RPMI7951 (cell line): ENCODE data around the gene SPDYE2B. TPM values are rescaled to one million over a fixed set of nuclear protein-coding genes. Genes with fewer than 3 reads are reported as not detected.
"Not testable (repeated sequence)": the region's sequence is repeated elsewhere in the genome, so short reads cannot be mapped to it uniquely, and the experiment has no call there.

Source experiments
- DNase-seq: peaks from one replicate; pipeline ENCODE4 v3.0.0-alpha.2; 2012; ENCODE audit warnings: low read depth
- total RNA-seq: library from RNA; depleted of rRNA; stranded (reverse); fragments of >200 nt; shearing (Covaris generic); gene quantifications from 2 replicates; pipeline ENCODE4 v1.2.3, GENCODE V29; 2014; rRNA removed

The SPDYE2B gene
- not detected in 2 replicates for total RNA-seq

- not testable (repeated sequence) for DNase-seq
Measured at GRCh38 chr7:102649924-102650323, at the start of gene SPDYE2B. Gene SPDYE2B (plus strand): TSS chr7:102650319. CDS start chr7:102652349, 2,030 bp downstream.

DNA sequence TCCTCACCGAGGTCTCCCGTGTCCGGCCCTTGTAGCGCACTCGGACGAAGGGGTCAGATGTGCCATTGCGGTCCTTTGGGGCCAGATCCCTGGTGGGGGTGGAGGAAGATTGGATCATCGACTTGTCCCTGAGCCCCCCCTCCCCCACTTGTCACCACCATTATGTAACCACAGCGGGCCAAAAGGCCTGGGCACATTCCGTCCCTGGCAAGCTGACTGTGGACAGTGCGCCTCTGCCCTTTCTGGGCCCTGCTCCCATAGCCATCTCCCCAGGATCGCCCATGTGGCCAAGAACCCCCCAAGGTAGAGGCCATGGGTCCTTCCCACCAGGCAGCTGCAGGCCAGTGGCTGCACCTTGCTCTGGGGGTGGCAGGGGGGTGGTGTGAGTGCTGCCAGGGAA lies 47.8 kb upstream of the SPDYE2B start:
- DNase-seq: not testable (repeated sequence)

GRCh38 chr7:102604431-102605145 lies 45.5 kb upstream of the SPDYE2B start:
- DNase-seq: not testable (repeated sequence)

GRCh38 chr7:102606848-102607247 lies 43.3 kb upstream of the SPDYE2B start:
- DNase-seq: not testable (repeated sequence)

- not testable (repeated sequence) for DNase-seq
Measured at GRCh38 chr7:102609734-102610133, 40.4 kb upstream of the SPDYE2B start.

DNA sequence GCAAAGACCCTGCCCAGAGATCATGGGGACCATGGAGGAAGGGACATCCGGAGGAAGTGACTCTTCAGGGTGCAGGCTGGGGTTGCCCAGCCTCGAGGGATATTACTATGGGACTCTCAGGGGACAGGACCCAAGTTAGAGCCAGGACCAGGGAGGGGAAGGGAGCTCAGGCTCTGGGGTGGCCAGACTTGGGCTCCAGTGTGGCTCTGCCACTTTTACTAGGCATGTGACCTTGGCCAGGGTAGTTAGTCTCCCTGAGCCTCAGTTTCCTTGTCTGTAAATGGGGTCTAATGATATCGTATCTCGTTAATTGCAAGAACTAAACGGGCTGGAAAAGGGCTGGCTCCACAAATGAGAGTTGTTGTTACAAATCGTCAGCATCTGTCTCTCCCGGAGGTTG lies 39.7 kb upstream of the SPDYE2B start:
- not testable (repeated sequence) for DNase-seq

- not testable (repeated sequence) for DNase-seq
Measured at GRCh38 chr7:102611013-102611674, 39.0 kb upstream of the SPDYE2B start.

DNA sequence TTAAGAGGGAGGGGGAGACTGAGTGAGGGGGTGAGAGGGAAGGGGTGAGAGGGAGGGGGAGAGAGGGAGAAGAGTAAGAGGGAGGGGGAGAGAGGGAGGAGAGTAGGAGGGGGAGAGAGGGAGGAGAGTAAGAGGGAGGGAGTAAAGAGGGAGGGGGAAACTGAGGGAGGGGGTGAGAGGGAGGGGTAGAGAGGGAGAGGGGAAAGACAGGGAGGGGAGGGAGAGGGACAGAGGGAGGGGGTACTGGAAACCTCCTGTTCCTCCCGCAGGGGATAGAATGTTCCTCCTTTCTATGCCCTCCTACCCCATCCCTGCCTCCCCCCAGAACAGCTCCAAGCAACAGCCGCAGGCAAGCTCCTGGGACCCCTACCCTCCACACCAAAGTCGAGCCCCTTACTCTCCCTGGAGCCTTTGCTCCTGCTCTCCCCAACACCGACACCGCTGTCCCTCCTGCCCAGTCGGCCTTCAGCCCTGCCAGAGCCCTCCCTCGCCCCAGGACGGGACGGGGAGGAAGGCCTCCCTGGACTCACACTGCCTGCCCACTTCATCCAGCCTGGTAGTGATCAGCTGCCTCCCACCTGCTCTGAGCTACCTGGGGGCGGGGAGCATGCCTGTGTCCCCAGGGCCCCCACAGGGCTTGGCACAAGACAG lies 38.3 kb upstream of the SPDYE2B start:
- DNase-seq: not testable (repeated sequence)

DNA sequence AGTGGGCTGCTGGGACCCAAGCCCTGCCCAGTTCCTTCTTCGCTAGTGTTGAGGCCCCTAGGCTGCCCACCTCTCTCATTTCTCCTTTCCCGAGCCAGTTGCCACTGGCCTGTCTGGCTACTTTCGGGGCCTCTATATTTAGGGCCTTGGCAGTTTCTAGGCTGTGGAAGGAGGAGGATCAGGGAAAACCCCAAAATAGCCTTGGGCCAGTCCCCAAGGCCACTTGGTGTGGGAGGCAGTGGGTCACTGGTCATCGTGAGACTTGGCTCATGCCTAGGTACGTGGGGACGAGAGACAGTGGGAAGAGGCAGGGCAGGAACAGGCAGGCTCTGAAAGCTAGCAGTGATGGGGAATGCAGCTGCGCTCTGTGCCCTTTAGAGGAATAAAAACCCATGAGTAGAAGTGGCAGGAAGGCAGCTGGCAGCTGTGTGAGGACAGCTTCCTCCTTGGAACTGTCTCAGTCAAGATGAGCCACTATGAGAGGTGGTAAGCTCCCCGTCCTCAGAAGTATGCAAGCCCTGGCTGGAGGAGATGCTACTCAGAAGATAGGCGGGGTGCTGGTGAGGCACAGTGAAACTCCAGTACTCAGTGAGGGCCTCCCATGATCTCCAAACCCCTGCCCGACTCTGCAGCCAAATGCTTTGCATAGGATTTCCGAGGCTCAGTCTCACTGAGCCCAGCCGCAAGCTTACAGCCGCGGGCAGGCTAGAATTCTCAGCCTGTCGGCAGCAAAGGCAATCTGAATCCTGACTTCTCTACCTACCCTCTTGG lies 36.4 kb upstream of the SPDYE2B start:
- DNase-seq: not testable (repeated sequence)

DNA sequence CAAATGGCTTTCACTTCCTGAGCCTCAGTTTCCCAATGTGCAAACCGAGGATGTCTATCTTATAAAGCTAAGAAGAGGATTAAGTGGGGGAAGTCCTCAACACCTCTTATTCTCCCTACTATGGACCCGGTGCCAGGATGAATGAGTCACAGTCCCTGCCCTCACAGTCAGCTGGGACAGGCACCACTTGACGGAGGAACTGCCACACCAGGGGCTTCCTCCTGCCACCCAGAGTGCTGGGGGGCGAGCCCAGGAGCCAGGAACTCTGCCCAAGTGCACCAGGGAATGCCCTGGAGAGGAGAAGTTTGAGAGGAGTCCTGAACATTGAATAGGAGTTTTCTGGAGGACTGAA lies 35.8 kb upstream of the SPDYE2B start:
- not testable (repeated sequence) for DNase-seq

DNA sequence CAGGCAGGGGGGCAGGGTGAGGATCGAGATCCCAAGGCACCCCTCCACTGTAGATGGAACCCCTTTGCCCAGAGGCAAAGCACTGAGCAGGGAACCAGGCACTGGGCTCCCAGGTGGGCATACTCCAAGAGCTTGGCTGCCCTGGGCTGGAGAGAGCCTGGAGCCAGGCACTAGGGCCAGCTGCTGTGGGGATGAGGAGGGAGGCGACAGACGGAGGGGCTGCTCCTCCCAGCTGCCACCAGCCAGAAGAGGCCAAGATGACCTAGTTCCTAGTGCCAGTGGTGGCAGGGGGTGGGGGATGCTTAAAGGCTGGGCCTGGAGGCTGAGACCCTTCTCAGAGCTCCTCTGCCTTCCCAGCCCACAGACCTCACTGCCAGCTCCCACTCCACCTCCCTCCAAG lies 35.2 kb upstream of the SPDYE2B start:
- DNase-seq: not testable (repeated sequence)

DNA sequence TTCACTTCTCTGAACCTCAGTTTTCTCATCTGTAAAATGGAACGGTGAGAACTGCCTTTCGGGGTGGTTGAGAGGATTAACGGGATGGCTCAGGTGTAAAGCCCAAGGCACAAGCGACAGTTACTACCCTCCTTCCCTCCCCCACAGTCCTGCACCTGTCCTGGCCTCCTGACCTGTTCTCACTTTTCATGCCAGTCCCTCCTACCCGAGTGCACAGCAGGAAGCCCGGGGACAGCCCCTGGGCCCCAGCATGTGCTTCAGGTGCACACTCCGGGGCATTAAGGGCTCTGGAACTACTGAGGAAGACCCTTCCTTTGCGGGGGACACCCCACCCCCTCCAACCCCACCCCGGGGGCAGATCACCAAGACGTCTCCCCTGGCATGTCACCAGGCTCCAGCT lies 34.2 kb upstream of the SPDYE2B start:
- DNase-seq: not testable (repeated sequence)

DNA sequence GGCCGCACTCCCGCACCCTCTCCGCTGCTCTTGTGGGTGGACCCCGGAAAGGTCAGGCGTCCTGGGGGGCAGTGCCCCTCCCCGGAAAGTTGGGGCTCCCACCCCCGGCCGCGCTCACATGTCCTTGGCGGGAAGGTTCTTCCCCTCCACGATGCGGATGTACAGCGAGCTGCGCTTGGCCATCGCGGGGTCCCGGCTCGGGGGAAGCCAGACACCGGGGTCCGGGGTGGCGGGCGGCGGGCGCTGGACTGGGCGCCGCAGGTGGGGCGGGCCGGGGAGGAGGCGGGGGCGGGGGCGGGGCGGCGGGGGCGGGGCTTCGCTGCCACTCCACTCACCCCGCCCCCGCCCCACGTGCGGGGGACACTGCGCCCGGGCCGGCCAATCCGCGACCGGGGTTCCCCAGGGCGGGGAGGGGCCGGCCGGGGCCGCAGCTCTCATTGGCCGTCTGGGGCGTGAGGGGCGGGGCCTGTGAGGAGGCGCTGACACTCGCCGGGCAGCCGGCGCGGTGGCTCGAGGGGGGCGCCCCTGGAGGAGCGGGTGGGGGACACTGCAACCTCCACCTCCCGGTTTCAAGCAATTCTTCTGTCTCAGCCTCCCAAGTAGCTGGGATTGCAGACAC lies 33.5 kb upstream of the SPDYE2B start, which contains the start of gene RASA4:
RASA4 (minus strand) TSS at position 250 of the 619 bp plus-strand sequence; CDS start at position 183, 67 bp downstream.
- peak; percentile 2 for DNase-seq

GRCh38 chr7:102618122-102618521 lies 32.0 kb upstream of the SPDYE2B start:
- DNase-seq: not testable (repeated sequence)

DNA sequence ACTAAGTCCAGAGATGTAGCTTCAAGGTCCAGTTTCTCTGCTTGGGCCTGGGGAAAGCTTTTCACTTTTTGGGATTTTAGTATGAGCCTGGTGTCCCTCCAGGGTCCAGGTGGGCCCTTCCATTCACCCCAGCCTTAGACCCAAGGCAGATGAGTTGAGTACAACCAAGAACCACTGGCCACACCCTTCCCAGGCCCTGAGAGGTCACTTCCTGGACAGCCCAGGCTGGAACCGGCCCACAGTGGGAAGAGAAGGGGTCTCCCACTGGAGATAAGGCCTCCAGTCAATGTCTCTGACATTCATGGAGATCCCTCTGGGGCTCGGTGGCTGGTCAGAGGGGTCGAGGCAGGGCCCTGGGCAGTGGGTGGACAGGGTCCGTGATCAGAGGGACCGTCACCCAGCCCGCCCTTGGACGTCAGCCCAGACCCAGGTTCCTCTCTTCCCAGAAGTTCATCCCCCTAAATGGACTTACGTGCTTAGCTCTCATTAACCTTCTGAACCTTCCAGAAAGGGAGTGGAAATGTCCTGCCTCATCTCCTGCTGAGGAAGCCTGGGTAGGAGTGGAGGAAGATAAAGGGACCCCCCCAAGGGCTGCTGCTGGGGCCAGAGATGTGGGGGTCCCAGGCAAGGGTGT lies 22.7 kb upstream of the SPDYE2B start:
- not testable (repeated sequence) for DNase-seq

GRCh38 chr7:102630622-102631021 lies 19.5 kb upstream of the SPDYE2B start:
- DNase-seq: not testable (repeated sequence)

DNA sequence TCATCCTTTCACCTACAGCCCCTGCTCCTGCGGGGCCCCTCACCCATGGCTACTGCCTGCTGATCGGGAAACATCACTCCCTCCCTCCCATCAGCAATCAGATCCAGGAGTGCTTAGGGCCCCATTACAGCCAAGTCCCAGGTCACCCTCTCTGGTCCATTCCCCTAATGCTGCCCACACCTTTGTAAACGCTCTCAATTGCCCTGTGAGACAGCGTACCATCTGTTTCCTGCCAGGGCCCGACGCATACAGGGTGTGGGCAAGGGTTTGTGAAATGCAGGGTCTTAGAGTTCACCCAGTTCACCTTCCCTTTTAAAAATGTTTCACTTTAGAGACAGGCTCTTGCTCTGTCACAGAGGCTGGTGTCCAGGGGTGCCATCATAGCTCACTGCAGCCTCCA lies 15.8 kb upstream of the SPDYE2B start:
- DNase-seq: not testable (repeated sequence)

DNA sequence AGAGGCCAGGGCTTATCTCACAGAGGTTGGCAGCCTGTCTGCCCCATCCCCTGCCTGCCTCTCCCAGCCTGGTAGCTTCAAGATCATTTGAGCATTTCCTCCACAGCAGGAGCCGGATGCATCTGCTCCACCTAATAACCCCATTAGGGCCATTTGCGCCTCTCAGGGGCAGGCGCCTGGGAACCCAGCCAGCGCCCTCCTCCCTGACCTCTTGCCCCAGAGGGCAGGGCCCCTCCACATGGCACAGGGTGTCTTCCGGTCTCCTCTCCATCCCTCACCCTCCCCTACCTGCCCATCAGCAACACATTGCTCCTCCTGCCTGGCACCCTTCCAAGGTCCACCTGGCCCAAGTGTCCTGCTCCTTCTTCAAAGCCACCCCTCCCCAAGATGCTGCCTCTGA lies 14.8 kb upstream of the SPDYE2B start:
- not testable (repeated sequence) for DNase-seq

GRCh38 chr7:102636956-102637355 lies 13.2 kb upstream of the SPDYE2B start:
- not testable (repeated sequence) for DNase-seq

GRCh38 chr7:102638848-102639247 lies 11.3 kb upstream of the SPDYE2B start:
- not testable (repeated sequence) for DNase-seq

GRCh38 chr7:102642691-102643090 lies 7.4 kb upstream of the SPDYE2B start, which contains the start of gene UPK3BL1:
Gene UPK3BL1 (minus strand): TSS chr7:102642791. CDS start chr7:102642741, 50 bp downstream.
- DNase-seq: not testable (repeated sequence)
